SK-N-SH (cell line): ENCODE measurements around the gene TTC19. TPM values are rescaled to one million over a fixed set of nuclear protein-coding genes. Genes with fewer than 3 reads are reported as not detected.

Source experiments
- CTCF ChIA-PET: fragments of 300-600, 350-600 bp; formaldehyde crosslinking; extraction: SDS; loops from one replicate; lab custom pipeline; 2021; lab: Yijun Ruan, JAX
- POLR2A ChIA-PET: fragments of 350-600 bp; sonication (Branson Sonifier 250); formaldehyde crosslinking; extraction: SDS; loops from one replicate; lab custom pipeline; 2020; ENCODE audit warnings: antibody characterized with exemption, inconsistent platforms; lab: Yijun Ruan, JAX
- DNase-seq: peaks from one replicate; pipeline ENCODE4 v3.0.0; 2012
- H2AFZ ChIP-seq: fragments of 200-600 bp; sonication (generic); 2 replicates; pipeline ENCODE4 v1.8.1; 2016; ENCODE audit warnings: antibody characterized with exemption, mild to moderate bottlenecking, low read depth
- H3F3A ChIP-seq: fragments of 200-600 bp; sonication (generic); replicated peaks from 2 replicates; pipeline ENCODE3; 2016; ENCODE audit warnings: antibody characterized with exemption, mild to moderate bottlenecking; ENCODE audit not compliant: insufficient read depth
- H3K27ac ChIP-seq, 2 experiments: fragments of 200-500 bp in 1 of 2; fragments of 200-600 bp in 1 of 2; sonication (Bioruptor generic) in 1 of 2; sonication (generic), shearing (Covaris generic) in 1 of 2; 2 replicates each; pipeline versions ENCODE4 v1.5.1 to v1.6.1; 2014 to 2016; ENCODE audit warnings: low read depth in 2 of 2, inconsistent platforms in 1 of 2, low read length in 1 of 2, mild to moderate bottlenecking in 1 of 2, mixed read lengths in 1 of 2
- H3K27me3 ChIP-seq: fragments of 200-600 bp; sonication (generic), shearing (Covaris generic); 2 replicates; pipeline ENCODE4 v1.6.1; 2016; ENCODE audit warnings: mixed run types; ENCODE audit not compliant: insufficient read depth
- H3K36me3 ChIP-seq, 2 experiments: fragments of 200-500 bp in 1 of 2; fragments of 200-600 bp in 1 of 2; sonication (Bioruptor generic) in 1 of 2; sonication (generic) in 1 of 2; replicated peaks in 1 of 2; 2 replicates each; pipeline versions ENCODE3 to v1.5.1; 2014 to 2016; ENCODE audit warnings: low read length in 1 of 2, mild to moderate bottlenecking in 1 of 2; ENCODE audit not compliant: insufficient read depth in 2 of 2, control insufficient read depth in 1 of 2
- H3K4me1 ChIP-seq, 2 experiments: fragments of 200-500 bp in 1 of 2; fragments of 200-600 bp in 1 of 2; sonication (Bioruptor generic) in 1 of 2; sonication (generic), shearing (Covaris generic) in 1 of 2; 2 replicates each; pipeline versions ENCODE4 v1.5.1 to v1.6.1; 2014 to 2016; ENCODE audit warnings: low read depth in 1 of 2, low read length in 1 of 2, mixed run types in 1 of 2; ENCODE audit not compliant: insufficient read depth in 2 of 2, control insufficient read depth in 1 of 2
- H3K4me2 ChIP-seq: fragments of 200-600 bp; sonication (generic), shearing (Covaris generic); 2 replicates; pipeline ENCODE4 v1.6.1; 2017; ENCODE audit warnings: mixed run types
- H3K4me3 ChIP-seq, 2 experiments: fragments of 200-500 bp in 1 of 2; fragments of 200-600 bp in 1 of 2; sonication (Bioruptor generic) in 1 of 2; sonication (generic), shearing (Covaris generic) in 1 of 2; 2 replicates each; pipeline versions ENCODE4 v1.5.1 to v1.8.1; 2014 to 2016; ENCODE audit warnings: low read depth in 2 of 2, inconsistent platforms in 1 of 2, low read length in 1 of 2, mild to moderate bottlenecking in 1 of 2, mixed read lengths in 1 of 2, moderate library complexity in 1 of 2
- H3K79me2 ChIP-seq: fragments of 200-600 bp; sonication (generic); 2 replicates; pipeline ENCODE4 v1.8.1; 2017; ENCODE audit warnings: mild to moderate bottlenecking; ENCODE audit not compliant: insufficient read depth
- H3K9ac ChIP-seq: fragments of 200-600 bp; sonication (generic); 2 replicates; pipeline ENCODE4 v1.6.1; 2017; ENCODE audit warnings: mixed run types
- H3K9me2 ChIP-seq: fragments of 200-600 bp; sonication (generic); 2 replicates; pipeline ENCODE4 v1.6.1; 2017; ENCODE audit warnings: mixed run types
- H3K9me3 ChIP-seq: fragments of 200-600 bp; sonication (generic); 2 replicates; pipeline ENCODE4 v1.6.1; 2017; ENCODE audit warnings: mixed run types, mild to moderate bottlenecking, moderate library complexity
- H4K20me1 ChIP-seq: fragments of 200-600 bp; sonication (generic); 2 replicates; pipeline ENCODE4 v1.6.1; 2017; ENCODE audit warnings: mild to moderate bottlenecking, mixed run types; ENCODE audit not compliant: insufficient read depth
- ELF1 ChIP-seq: IDR thresholded peaks from 2 replicates; pipeline ENCODE4 v1.4.0; 2012
- EZH2phosphoT487 ChIP-seq: fragments of 200-600 bp; sonication (generic); IDR thresholded peaks from 2 replicates; pipeline ENCODE4 v1.6.1; 2017; ENCODE audit warnings: low read depth, mixed run types, mild to moderate bottlenecking, antibody characterized with exemption, moderate library complexity, borderline replicate concordance
- FOXJ3 ChIP-seq: sonication (generic); formaldehyde crosslinking; IDR thresholded peaks from 2 replicates; pipeline ENCODE4 v1.5.1; 2020; ENCODE audit warnings: mild to moderate bottlenecking, missing genetic modification reagents
- JUND ChIP-seq: IDR thresholded peaks from 2 replicates; pipeline ENCODE4 v1.4.0; 2012
- NRF1 ChIP-seq: IDR thresholded peaks from 2 replicates; pipeline ENCODE4 v1.6.1; 2012; ENCODE audit warnings: low read depth, mild to moderate bottlenecking, low read length
- RAD21 ChIP-seq: IDR thresholded peaks from 2 replicates; pipeline ENCODE4 v1.6.1; 2012; ENCODE audit warnings: mild to moderate bottlenecking, low read length
- RCOR1 ChIP-seq: fragments of 150-350 bp; IDR thresholded peaks from 2 replicates; pipeline ENCODE4 v1.6.1; 2017; ENCODE audit warnings: antibody characterized with exemption, low read length
- RFX5 ChIP-seq: IDR thresholded peaks from 2 replicates; pipeline ENCODE4 v1.6.1; 2012; ENCODE audit warnings: mild to moderate bottlenecking, improper control_type of control experiment, low read length
- SMC3 ChIP-seq: IDR thresholded peaks from 2 replicates; pipeline ENCODE4 v1.6.1; 2012; ENCODE audit warnings: low read depth, low read length, improper control_type of control experiment
- TCF12 ChIP-seq: IDR thresholded peaks from 2 replicates; pipeline ENCODE4 v1.4.0; 2012
- WGBS: methylation state at CpG from one replicate; pipeline ENCODE4 v1.1.6; 2017; ENCODE audit warnings: low lambda C conversion rate; 5-methylcytosine and 5-hydroxymethylcytosine counted together
- polyA plus RNA-seq, 3 experiments: library from polyadenylated mRNA; depleted of rRNA; stranded (reverse); fragments of >200 nt; gene quantifications; 2 replicates each; pipeline ENCODE4 v1.2.3, GENCODE V29; 2012
- TF ChIP-seq, protein P1 (sequence below): fragments of 200-600 bp; sonication (generic); IDR thresholded peaks from 2 replicates; pipeline ENCODE4 v1.6.1; 2017; ENCODE audit warnings: antibody characterized with exemption, mild to moderate bottlenecking, moderate library complexity
- TF ChIP-seq, protein P2 (sequence below): IDR thresholded peaks from 2 replicates; pipeline ENCODE4 v1.4.0; 2012; ENCODE audit warnings: low read depth, borderline replicate concordance
- TF ChIP-seq, protein P3 (sequence below): IDR thresholded peaks from 2 replicates; pipeline ENCODE4 v1.6.1; 2012; ENCODE audit warnings: mild to moderate bottlenecking, low read depth, low read length, moderate library complexity
- TF ChIP-seq, protein P4 (sequence below): fragments of 150-350 bp; IDR thresholded peaks from 2 replicates; pipeline ENCODE4 v1.6.1; 2016; ENCODE audit warnings: mild to moderate bottlenecking, low read depth, low read length

TTC19 gene
- polyA plus RNA-seq, 1 of the 3 experiments (the other 2 are of a cell fraction), result 6.6 TPM

DNA sequence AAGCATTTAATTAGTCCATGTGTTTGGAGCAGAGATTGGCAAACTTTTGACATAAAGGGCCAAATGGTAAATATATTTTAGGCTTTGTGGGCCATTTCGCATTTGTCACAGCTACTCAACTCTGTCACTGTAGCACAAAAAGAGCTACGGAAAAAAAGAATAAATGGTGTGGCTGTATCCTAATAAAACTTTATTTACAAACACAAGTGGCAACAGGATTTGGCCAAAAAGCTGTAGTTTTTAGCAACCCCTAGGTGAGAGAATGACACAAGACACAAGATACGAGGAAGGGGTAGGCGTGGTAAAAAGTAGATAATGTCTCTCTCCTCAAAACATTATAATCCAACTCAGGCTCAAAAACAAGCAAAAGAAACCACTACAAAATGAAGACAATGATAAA lies 66.5 kb downstream of the TTC19 start:
- ChIA-PET POLR2A (no interaction called here), CTCF (interaction anchor here (0.6 kb wide), 1 partner anchor 14 kb away, joined by 3 read pairs; no protein-coding TSS in a partner anchor)
- WGBS, result 98% methylated on average over 4 of the region's 4 CpGs

DNA sequence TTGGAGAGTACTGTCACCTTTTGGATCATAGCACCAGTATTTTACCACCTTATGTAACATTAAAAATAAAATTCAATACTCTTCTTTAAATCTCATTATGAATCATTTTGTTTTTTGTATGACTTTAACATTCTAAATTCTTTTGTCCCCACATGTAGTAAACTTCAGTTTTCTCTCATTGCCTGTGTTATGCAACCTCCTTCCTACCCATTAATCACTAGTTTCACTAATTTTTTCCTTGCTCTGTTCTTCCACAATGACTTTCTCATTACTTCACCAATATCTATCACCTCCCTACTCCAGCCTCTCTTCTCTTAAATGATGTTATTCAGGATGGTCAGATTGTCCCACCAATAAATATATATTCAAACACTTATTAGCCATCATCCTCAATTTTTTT lies 68.7 kb downstream of the TTC19 start:
- H3K36me3 ChIP-seq, result peaks cover 84 to 92% of the 10 kb centered on the region in 2 experiments
- peaks cover 3% of the 10 kb centered on the region for H3F3A ChIP-seq
- no peak overlapping the region for H3K27ac ChIP-seq
- ChIA-PET CTCF (no interaction called here), POLR2A (no interaction called here)
- no peaks in the 10 kb centered on the region for H3K9me2 ChIP-seq
- H3K4me2 ChIP-seq, result no peak overlapping the region
- no peaks in the 10 kb centered on the region for H3K9me3 ChIP-seq
- no peaks in the 10 kb centered on the region for H3K4me1 ChIP-seq
- no peaks in the 10 kb centered on the region for H3K27me3 ChIP-seq
- TF ChIP-seq, protein P1, sequence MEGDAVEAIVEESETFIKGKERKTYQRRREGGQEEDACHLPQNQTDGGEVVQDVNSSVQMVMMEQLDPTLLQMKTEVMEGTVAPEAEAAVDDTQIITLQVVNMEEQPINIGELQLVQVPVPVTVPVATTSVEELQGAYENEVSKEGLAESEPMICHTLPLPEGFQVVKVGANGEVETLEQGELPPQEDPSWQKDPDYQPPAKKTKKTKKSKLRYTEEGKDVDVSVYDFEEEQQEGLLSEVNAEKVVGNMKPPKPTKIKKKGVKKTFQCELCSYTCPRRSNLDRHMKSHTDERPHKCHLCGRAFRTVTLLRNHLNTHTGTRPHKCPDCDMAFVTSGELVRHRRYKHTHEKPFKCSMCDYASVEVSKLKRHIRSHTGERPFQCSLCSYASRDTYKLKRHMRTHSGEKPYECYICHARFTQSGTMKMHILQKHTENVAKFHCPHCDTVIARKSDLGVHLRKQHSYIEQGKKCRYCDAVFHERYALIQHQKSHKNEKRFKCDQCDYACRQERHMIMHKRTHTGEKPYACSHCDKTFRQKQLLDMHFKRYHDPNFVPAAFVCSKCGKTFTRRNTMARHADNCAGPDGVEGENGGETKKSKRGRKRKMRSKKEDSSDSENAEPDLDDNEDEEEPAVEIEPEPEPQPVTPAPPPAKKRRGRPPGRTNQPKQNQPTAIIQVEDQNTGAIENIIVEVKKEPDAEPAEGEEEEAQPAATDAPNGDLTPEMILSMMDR, result no peak
- TF ChIP-seq EZH2phosphoT487 (no peak), RCOR1 (no peak), SMC3 (no peak), TCF12 (no peak), RAD21 (no peak), RFX5 (no peak), ELF1 (no peak), JUND (no peak)
- TF ChIP-seq, protein P2, sequence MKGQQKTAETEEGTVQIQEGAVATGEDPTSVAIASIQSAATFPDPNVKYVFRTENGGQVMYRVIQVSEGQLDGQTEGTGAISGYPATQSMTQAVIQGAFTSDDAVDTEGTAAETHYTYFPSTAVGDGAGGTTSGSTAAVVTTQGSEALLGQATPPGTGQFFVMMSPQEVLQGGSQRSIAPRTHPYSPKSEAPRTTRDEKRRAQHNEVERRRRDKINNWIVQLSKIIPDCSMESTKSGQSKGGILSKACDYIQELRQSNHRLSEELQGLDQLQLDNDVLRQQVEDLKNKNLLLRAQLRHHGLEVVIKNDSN, result no peak
- TF ChIP-seq, protein P3, sequence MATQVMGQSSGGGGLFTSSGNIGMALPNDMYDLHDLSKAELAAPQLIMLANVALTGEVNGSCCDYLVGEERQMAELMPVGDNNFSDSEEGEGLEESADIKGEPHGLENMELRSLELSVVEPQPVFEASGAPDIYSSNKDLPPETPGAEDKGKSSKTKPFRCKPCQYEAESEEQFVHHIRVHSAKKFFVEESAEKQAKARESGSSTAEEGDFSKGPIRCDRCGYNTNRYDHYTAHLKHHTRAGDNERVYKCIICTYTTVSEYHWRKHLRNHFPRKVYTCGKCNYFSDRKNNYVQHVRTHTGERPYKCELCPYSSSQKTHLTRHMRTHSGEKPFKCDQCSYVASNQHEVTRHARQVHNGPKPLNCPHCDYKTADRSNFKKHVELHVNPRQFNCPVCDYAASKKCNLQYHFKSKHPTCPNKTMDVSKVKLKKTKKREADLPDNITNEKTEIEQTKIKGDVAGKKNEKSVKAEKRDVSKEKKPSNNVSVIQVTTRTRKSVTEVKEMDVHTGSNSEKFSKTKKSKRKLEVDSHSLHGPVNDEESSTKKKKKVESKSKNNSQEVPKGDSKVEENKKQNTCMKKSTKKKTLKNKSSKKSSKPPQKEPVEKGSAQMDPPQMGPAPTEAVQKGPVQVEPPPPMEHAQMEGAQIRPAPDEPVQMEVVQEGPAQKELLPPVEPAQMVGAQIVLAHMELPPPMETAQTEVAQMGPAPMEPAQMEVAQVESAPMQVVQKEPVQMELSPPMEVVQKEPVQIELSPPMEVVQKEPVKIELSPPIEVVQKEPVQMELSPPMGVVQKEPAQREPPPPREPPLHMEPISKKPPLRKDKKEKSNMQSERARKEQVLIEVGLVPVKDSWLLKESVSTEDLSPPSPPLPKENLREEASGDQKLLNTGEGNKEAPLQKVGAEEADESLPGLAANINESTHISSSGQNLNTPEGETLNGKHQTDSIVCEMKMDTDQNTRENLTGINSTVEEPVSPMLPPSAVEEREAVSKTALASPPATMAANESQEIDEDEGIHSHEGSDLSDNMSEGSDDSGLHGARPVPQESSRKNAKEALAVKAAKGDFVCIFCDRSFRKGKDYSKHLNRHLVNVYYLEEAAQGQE, result no peak
- H3K9ac ChIP-seq, result no peak overlapping the region
- H3K79me2 ChIP-seq, result peaks cover 7% of the 10 kb centered on the region
- no peak for DNase-seq
- H2AFZ ChIP-seq, result no peak overlapping the region
- H3K4me3 ChIP-seq, result no peak overlapping the region
- no peaks in the 10 kb centered on the region for H4K20me1 ChIP-seq

More for the DNA sequence above, 66.5 kb downstream of the TTC19 start:
- Histone ChIP-seq H3K9me3 (no peaks in the 10 kb centered on the region), H3K79me2 (peaks cover 7% of the 10 kb centered on the region; the same call in 1 of the 2 replicates), H3K27ac (no peak overlapping the region), H3K9me2 (no peaks in the 10 kb centered on the region), H2AFZ (no peak overlapping the region), H3K27me3 (no peaks in the 10 kb centered on the region), H3K36me3 (peaks cover 77 to 82% of the 10 kb centered on the region in 2 experiments), H3K4me1 (no peaks in the 10 kb centered on the region), H3K4me3 (no peak overlapping the region), H3F3A (peaks cover 3% of the 10 kb centered on the region), H3K4me2 (no peak overlapping the region), H3K9ac (no peak overlapping the region), H4K20me1 (no peaks in the 10 kb centered on the region)
- TF ChIP-seq, protein P3, result no peak
- TF ChIP-seq SMC3 (no peak), FOXJ3 (no peak), RAD21 (no peak), NRF1 (no peak)
- TF ChIP-seq, protein P4, sequence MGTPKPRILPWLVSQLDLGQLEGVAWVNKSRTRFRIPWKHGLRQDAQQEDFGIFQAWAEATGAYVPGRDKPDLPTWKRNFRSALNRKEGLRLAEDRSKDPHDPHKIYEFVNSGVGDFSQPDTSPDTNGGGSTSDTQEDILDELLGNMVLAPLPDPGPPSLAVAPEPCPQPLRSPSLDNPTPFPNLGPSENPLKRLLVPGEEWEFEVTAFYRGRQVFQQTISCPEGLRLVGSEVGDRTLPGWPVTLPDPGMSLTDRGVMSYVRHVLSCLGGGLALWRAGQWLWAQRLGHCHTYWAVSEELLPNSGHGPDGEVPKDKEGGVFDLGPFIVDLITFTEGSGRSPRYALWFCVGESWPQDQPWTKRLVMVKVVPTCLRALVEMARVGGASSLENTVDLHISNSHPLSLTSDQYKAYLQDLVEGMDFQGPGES, result no peak
- DNase-seq, result no peak
